Breast epithelium (tissue), 4 donors: ENCODE data around the gene FJX1. TPM values are rescaled to one million over a fixed set of nuclear protein-coding genes. Genes with fewer than 3 reads are reported as not detected.

Source experiments
- DNase-seq, 2 donors: peaks; one replicate each; pipeline ENCODE4 v3.0.0-alpha.2; 2019; ENCODE audit warnings: low spot score in 2 of 2
- H3K27ac ChIP-seq, 2 donors: fragments of 200-600 bp; sonication (generic) in 1 of 2; one replicate each; pipeline ENCODE4 v1.5.1; 2016 to 2019; ENCODE audit warnings: mild to moderate bottlenecking in 1 of 2
- H3K27me3 ChIP-seq, 2 donors: fragments of 200-600 bp; sonication (generic) in 1 of 2; one replicate each; pipeline versions ENCODE4 v1.5.1 to v1.6.0; 2017 to 2019; ENCODE audit warnings: control low read depth in 1 of 2, mild to moderate bottlenecking in 1 of 2
- H3K36me3 ChIP-seq: fragments of 200-600 bp; one replicate; pipeline ENCODE4 v1.5.1; 2019
- H3K4me1 ChIP-seq, 2 donors: fragments of 200-600 bp; sonication (generic); one replicate each; pipeline ENCODE4 v1.5.1; 2016 to 2019; ENCODE audit warnings: control low read depth in 1 of 2
- H3K4me3 ChIP-seq, 3 donors: fragments of 200-600 bp; sonication (generic); 1 replicate in 2 of 3; 2 replicates in 1 of 3; pipeline ENCODE4 v1.5.1; 2016 to 2019; ENCODE audit warnings: mild to moderate bottlenecking in 3 of 3, moderate library complexity in 2 of 3
- H3K9me3 ChIP-seq, 2 donors: fragments of 200-600 bp; sonication (generic) in 1 of 2; one replicate each; pipeline ENCODE4 v1.5.1; 2016 to 2019; ENCODE audit warnings: control low read depth in 1 of 2
- CTCF ChIP-seq, 3 donors: fragments of 450-650 bp; IDR thresholded peaks; one replicate each; pipeline ENCODE4 v1.5.1; 2016 to 2017; ENCODE audit warnings: antibody characterized with exemption in 3 of 3, mild to moderate bottlenecking in 3 of 3, moderate library complexity in 3 of 3
- POLR2A ChIP-seq: fragments of 450-650 bp; IDR thresholded peaks from one replicate; pipeline ENCODE4 v1.6.1; 2016; ENCODE audit warnings: antibody characterized with exemption, mild to moderate bottlenecking, moderate library complexity
- POLR2AphosphoS5 ChIP-seq, 3 donors: sonication (generic); formaldehyde crosslinking; IDR thresholded peaks; one replicate each; pipeline ENCODE4 v1.6.1; 2017; ENCODE audit warnings: antibody characterized with exemption in 3 of 3
- intact Hi-C: fragments of 100-400 bp; cut with DNase I; formaldehyde crosslinking; loops from one replicate; pipeline ENCODE4 v1.15.1; 2023; ENCODE audit warnings: low total_unique reads
- total RNA-seq, 3 donors: library from RNA; depleted of rRNA; stranded (reverse); fragments of >200 nt; gene quantifications; one replicate each; pipeline ENCODE4 v1.1.0, GENCODE V29; 2016

FJX1 gene
- total RNA-seq, 3 donors from 2014 or later: 1.1 to 12.1 (median 8.3) TPM

GRCh38 chr11:35605706-35606105, 12.6 kb upstream of the FJX1 start:
- Histone ChIP-seq H3K4me1 (no peaks in the 10 kb centered on the region), H3K27ac (peak overlapping the region in 1 of 2 donors; percentile 32), H3K36me3 (no peaks in the 10 kb centered on the region), H3K9me3 (no peaks in the 10 kb centered on the region), H3K27me3 (no peaks in the 10 kb centered on the region), H3K4me3 (no peak overlapping the region)
- DNase-seq: peak in 1 of 2 donors; percentile 65
- intact Hi-C loops: no loop called here
- TF ChIP-seq CTCF (IDR thresholded peaks at IDR 0.05): no peak

- no peaks in the 10 kb centered on the region for H3K27me3 ChIP-seq
- H3K4me1 ChIP-seq: no peaks in the 10 kb centered on the region
- H3K4me3 ChIP-seq: no peak overlapping the region
- intact Hi-C loops: no loop called here
- no peak for DNase-seq
- H3K27ac ChIP-seq: peak overlapping the region in 1 of 2 donors; percentile 32
- H3K9me3 ChIP-seq: no peaks in the 10 kb centered on the region
- TF ChIP-seq CTCF (IDR thresholded peaks at IDR 0.05) (no peak), POLR2A (no peak), POLR2AphosphoS5 (IDR thresholded peaks at IDR 0.05) (no peak)
- H3K36me3 ChIP-seq: no peaks in the 10 kb centered on the region
Observed at GRCh38 chr11:35606206-35606605, 12.1 kb upstream of the FJX1 start.

GRCh38 chr11:35608502-35608901, 9.8 kb upstream of the FJX1 start:
- H3K9me3 ChIP-seq: no peaks in the 10 kb centered on the region
- TF ChIP-seq CTCF (IDR thresholded peaks at IDR 0.05): no peak
- no peak for TF ChIP-seq POLR2A
- no peak for TF ChIP-seq POLR2AphosphoS5 (IDR thresholded peaks at IDR 0.05)
- DNase-seq: no peak
- no peaks in the 10 kb centered on the region for H3K36me3 ChIP-seq
- intact Hi-C loops: no loop called here
- no peaks in the 10 kb centered on the region for H3K27me3 ChIP-seq
- H3K4me1 ChIP-seq: no peaks in the 10 kb centered on the region
- no peak overlapping the region for H3K4me3 ChIP-seq
- H3K27ac ChIP-seq: no peak overlapping the region

- no peak for DNase-seq
- H3K4me1 ChIP-seq: no peaks in the 10 kb centered on the region
- intact Hi-C loops: no loop called here
- TF ChIP-seq POLR2A (no peak), CTCF (IDR thresholded peaks at IDR 0.05) (no peak), POLR2AphosphoS5 (IDR thresholded peaks at IDR 0.05) (no peak)
- no peaks in the 10 kb centered on the region for H3K27me3 ChIP-seq
- H3K27ac ChIP-seq: no peak overlapping the region
- no peaks in the 10 kb centered on the region for H3K9me3 ChIP-seq
- no peaks in the 10 kb centered on the region for H3K36me3 ChIP-seq
- no peak overlapping the region for H3K4me3 ChIP-seq
Observed at GRCh38 chr11:35609656-35610055, 8.6 kb upstream of the FJX1 start.

GRCh38 chr11:35610631-35611030, 7.6 kb upstream of the FJX1 start:
- H3K4me3 ChIP-seq: no peak overlapping the region
- TF ChIP-seq CTCF (IDR thresholded peaks at IDR 0.05): no peak
- no peak for TF ChIP-seq POLR2A
- no peaks in the 10 kb centered on the region for H3K9me3 ChIP-seq
- intact Hi-C loops: no loop called here
- H3K27me3 ChIP-seq: no peaks in the 10 kb centered on the region
- H3K27ac ChIP-seq: no peak overlapping the region
- H3K36me3 ChIP-seq: no peaks in the 10 kb centered on the region
- H3K4me1 ChIP-seq: peaks cover 0 to 9% of the 10 kb centered on the region in 2 donors
- no peak for DNase-seq
